HepG2 (cell line): ENCODE results near the gene PPP1R13L. TPM values are rescaled to one million over a fixed set of nuclear protein-coding genes. Genes with fewer than 3 reads are reported as not detected.

ENCODE experiments used
- ATF7-NPFF ChIP-seq: sonication (generic); formaldehyde crosslinking; IDR thresholded peaks from 2 replicates; pipeline ENCODE4 v1.8.1; 2023; ENCODE audit warnings: mild to moderate bottlenecking, low read depth, missing genetic modification reagents, moderate library complexity
- ETV5 ChIP-seq: IDR thresholded peaks from 2 replicates; pipeline ENCODE4 v1.6.1; 2018; ENCODE audit warnings: missing biosample characterization, missing genetic modification reagents, inconsistent platforms, borderline replicate concordance
- GABPA ChIP-seq, 2 experiments: IDR thresholded peaks; 2 replicates each; pipeline ENCODE4 v1.6.1; 2011 to 2016; ENCODE audit warnings: low read depth in 2 of 2, low read length in 1 of 2, missing biosample characterization in 1 of 2, missing genetic modification characterization in 1 of 2
- HCFC1 ChIP-seq: fragments of 150-350 bp; IDR thresholded peaks from 2 replicates; pipeline ENCODE4 v1.6.1; 2014; ENCODE audit warnings: low read depth, low read length
- NFKB2 ChIP-seq: sonication (generic); formaldehyde crosslinking; IDR thresholded peaks from 2 replicates; pipeline ENCODE4 v1.4.0; 2020; ENCODE audit warnings: missing genetic modification reagents, borderline replicate concordance
- NFYB ChIP-seq: sonication (generic); formaldehyde crosslinking; IDR thresholded peaks from 2 replicates; pipeline ENCODE4 v1.4.0; 2020; ENCODE audit warnings: missing genetic modification reagents
- PBX2 ChIP-seq: IDR thresholded peaks from 2 replicates; pipeline ENCODE4 v1.6.1; 2016; ENCODE audit warnings: control low read depth
- PPARG ChIP-seq: conservative IDR thresholded peaks from 2 replicates; pipeline ENCODE4 v1.6.1; 2016; ENCODE audit warnings: missing biosample characterization, missing genetic modification reagents
- SIN3A ChIP-seq: IDR thresholded peaks from 2 replicates; pipeline ENCODE4 v1.6.1; 2011; ENCODE audit warnings: low read depth, mild to moderate bottlenecking, control low read depth, low read length, borderline replicate concordance
- SP5 ChIP-seq: IDR thresholded peaks from 2 replicates; pipeline ENCODE4 v1.6.1; 2016; ENCODE audit warnings: low read depth, borderline replicate concordance
- STAT6 ChIP-seq: sonication (generic); formaldehyde crosslinking; IDR thresholded peaks from 2 replicates; pipeline ENCODE4 v1.4.0; 2020; ENCODE audit warnings: missing genetic modification reagents, mild to moderate bottlenecking, borderline replicate concordance
- TIGD3 ChIP-seq: sonication (generic); formaldehyde crosslinking; IDR thresholded peaks from 2 replicates; pipeline ENCODE4 v1.5.1; 2020; ENCODE audit warnings: mild to moderate bottlenecking, missing genetic modification reagents, borderline replicate concordance
- ZBTB20 ChIP-seq: sonication (generic); formaldehyde crosslinking; IDR thresholded peaks from 2 replicates; pipeline ENCODE4 v1.8.1; 2023; ENCODE audit warnings: missing genetic modification reagents, low read depth, mild to moderate bottlenecking, borderline replicate concordance
- ZBTB44 ChIP-seq: sonication (generic); formaldehyde crosslinking; IDR thresholded peaks from 2 replicates; pipeline ENCODE4 v1.4.0; 2020; ENCODE audit warnings: missing genetic modification reagents
- ZNF329 ChIP-seq: sonication (generic); formaldehyde crosslinking; IDR thresholded peaks from 2 replicates; pipeline ENCODE4 v1.9.0; 2021; ENCODE audit warnings: low read depth, mild to moderate bottlenecking, missing genetic modification reagents
- ZNF331 ChIP-seq: sonication (generic); formaldehyde crosslinking; IDR thresholded peaks from 2 replicates; pipeline ENCODE4 v1.4.0; 2020; ENCODE audit warnings: missing genetic modification reagents
- ZNF34 ChIP-seq: sonication (generic); formaldehyde crosslinking; IDR thresholded peaks from 2 replicates; pipeline ENCODE4 v1.4.0; 2020; ENCODE audit warnings: mild to moderate bottlenecking, missing genetic modification reagents, borderline replicate concordance
- ZNF749 ChIP-seq: sonication (generic); formaldehyde crosslinking; IDR thresholded peaks from 2 replicates; pipeline ENCODE4 v1.8.0; 2022; ENCODE audit warnings: mild to moderate bottlenecking, missing genetic modification reagents, moderate library complexity, borderline replicate concordance
- polyA plus RNA-seq, 8 experiments: library from polyadenylated mRNA; depleted of rRNA in 3 of 8; stranded (reverse) in 7 of 8; unstranded in 1 of 8; fragments of >200 nt; fragmentation: Illumina TruSeq in 4 of 8; extraction: Trizol in 4 of 8; gene quantifications; 2 replicates each; pipeline versions ENCODE4 v1.2.1 to v1.2.3, GENCODE V29; 2011 to 2016; ENCODE audit warnings: low read depth in 4 of 8, missing spikeins in 1 of 8, mixed read lengths in 1 of 8; ENCODE audit not compliant: insufficient read depth in 1 of 8
- total RNA-seq, 5 experiments: library from RNA; depleted of rRNA; stranded (reverse); fragments of >200 nt; fragmentation: Illumina TruSeq; extraction: Trizol; gene quantifications; 2 replicates each; pipeline ENCODE4 v1.2.3, GENCODE V29; 2016; ENCODE audit warnings: low read depth in 1 of 5
- TF ChIP-seq, protein P1 (sequence below): sonication (generic); formaldehyde crosslinking; conservative IDR thresholded peaks from 2 replicates; pipeline ENCODE4 v1.4.0; 2020; ENCODE audit warnings: missing genetic modification reagents

The PPP1R13L gene
- total and polyA plus RNA-seq, 2 of the 13 experiments (the other 11 are each of a cell fraction or from before 2014, with no cell fraction given) = 1.3 to 6.6 TPM

GRCh38 chr19:45443462-45444317 lies 38.8 kb upstream of the PPP1R13L start (continued):
- no peak for TF ChIP-seq ZNF329 (CRISPR knock-in tag)
- no peak for TF ChIP-seq ZBTB44 (CRISPR knock-in tag)
- TF ChIP-seq TIGD3 (CRISPR knock-in tag) = no peak
- TF ChIP-seq SIN3A = peak; percentile 73; the same call in 1 of the 2 replicates
- no peak for TF ChIP-seq HCFC1
- TF ChIP-seq GABPA (IDR thresholded peaks at IDR 0.05; ENCODE audit: low read depth, low read length) = peak; percentile 29; the same call in 1 of the 2 replicates
- peak; percentile 79 for TF ChIP-seq GABPA (CRISPR knock-in tag; IDR thresholded peaks at IDR 0.05; ENCODE audit: low read depth)
- peak; percentile 22; the same call in 1 of the 2 replicates for TF ChIP-seq ZBTB20 (CRISPR knock-in tag)
- no peak for TF ChIP-seq NFKB2 (CRISPR knock-in tag)
- peak; percentile 63; the same call in 1 of the 2 replicates for TF ChIP-seq ZNF331 (CRISPR knock-in tag)
- no peak for TF ChIP-seq ATF7-NPFF (CRISPR knock-in tag)
- TF ChIP-seq, protein P1, sequence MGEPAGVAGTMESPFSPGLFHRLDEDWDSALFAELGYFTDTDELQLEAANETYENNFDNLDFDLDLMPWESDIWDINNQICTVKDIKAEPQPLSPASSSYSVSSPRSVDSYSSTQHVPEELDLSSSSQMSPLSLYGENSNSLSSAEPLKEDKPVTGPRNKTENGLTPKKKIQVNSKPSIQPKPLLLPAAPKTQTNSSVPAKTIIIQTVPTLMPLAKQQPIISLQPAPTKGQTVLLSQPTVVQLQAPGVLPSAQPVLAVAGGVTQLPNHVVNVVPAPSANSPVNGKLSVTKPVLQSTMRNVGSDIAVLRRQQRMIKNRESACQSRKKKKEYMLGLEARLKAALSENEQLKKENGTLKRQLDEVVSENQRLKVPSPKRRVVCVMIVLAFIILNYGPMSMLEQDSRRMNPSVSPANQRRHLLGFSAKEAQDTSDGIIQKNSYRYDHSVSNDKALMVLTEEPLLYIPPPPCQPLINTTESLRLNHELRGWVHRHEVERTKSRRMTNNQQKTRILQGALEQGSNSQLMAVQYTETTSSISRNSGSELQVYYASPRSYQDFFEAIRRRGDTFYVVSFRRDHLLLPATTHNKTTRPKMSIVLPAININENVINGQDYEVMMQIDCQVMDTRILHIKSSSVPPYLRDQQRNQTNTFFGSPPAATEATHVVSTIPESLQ (CRISPR knock-in tag) = no peak
- peak; percentile 90 for TF ChIP-seq SP5 (CRISPR knock-in tag)
- no peak for TF ChIP-seq STAT6 (CRISPR knock-in tag)
- no peak for TF ChIP-seq ZNF749 (CRISPR knock-in tag)
- peak; percentile 98 for TF ChIP-seq ETV5 (CRISPR knock-in tag)
- TF ChIP-seq PBX2 = no peak
- TF ChIP-seq ZNF34 (CRISPR knock-in tag) = no peak
- TF ChIP-seq PPARG (CRISPR knock-in tag) = no peak
- TF ChIP-seq NFYB (CRISPR knock-in tag) = no peak
